ENCODE data around the gene ZNF565.
"Not testable (repeated sequence)": the region's sequence is repeated elsewhere in the genome, so short reads cannot be mapped to it uniquely, and the experiment has no call there.

DNA sequence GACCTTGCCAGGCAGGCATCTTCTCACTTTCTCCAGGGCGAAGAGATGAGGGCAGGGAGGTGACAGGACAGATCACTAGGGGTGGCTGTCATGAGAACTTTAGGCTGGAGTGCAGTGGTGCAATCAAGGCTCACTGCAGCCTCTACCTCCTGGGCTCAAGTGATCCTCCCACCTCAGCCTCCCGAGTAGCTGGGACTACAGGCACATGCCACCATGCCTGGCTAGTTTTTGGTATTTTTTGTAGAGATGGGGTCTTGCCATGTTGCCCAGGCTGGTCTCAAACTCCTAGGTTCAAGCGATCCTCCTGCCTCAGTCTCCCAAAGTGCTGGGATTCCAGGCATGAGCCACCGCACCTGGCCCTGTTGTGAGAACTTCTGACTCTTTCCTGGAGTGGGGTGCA, 79.6 kb downstream of the ZNF565 start:
- TF ChIP-seq, protein P1, sequence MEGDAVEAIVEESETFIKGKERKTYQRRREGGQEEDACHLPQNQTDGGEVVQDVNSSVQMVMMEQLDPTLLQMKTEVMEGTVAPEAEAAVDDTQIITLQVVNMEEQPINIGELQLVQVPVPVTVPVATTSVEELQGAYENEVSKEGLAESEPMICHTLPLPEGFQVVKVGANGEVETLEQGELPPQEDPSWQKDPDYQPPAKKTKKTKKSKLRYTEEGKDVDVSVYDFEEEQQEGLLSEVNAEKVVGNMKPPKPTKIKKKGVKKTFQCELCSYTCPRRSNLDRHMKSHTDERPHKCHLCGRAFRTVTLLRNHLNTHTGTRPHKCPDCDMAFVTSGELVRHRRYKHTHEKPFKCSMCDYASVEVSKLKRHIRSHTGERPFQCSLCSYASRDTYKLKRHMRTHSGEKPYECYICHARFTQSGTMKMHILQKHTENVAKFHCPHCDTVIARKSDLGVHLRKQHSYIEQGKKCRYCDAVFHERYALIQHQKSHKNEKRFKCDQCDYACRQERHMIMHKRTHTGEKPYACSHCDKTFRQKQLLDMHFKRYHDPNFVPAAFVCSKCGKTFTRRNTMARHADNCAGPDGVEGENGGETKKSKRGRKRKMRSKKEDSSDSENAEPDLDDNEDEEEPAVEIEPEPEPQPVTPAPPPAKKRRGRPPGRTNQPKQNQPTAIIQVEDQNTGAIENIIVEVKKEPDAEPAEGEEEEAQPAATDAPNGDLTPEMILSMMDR (IDR thresholded peaks at IDR 0.05), result not testable (repeated sequence)
- TF ChIP-seq POLR2AphosphoS5 (IDR thresholded peaks at IDR 0.05), result not testable (repeated sequence)

Measured in suprapubic skin (tissue), 3 donors.